Hippocampal formation (tissue), 2 donors: ENCODE results near the gene ID3.

Source experiments
- DNase-seq, 2 donors: peaks; one replicate each; lab custom pipeline; 2025; lab: John Stamatoyannopoulos, UW

Gene ID3

DNA sequence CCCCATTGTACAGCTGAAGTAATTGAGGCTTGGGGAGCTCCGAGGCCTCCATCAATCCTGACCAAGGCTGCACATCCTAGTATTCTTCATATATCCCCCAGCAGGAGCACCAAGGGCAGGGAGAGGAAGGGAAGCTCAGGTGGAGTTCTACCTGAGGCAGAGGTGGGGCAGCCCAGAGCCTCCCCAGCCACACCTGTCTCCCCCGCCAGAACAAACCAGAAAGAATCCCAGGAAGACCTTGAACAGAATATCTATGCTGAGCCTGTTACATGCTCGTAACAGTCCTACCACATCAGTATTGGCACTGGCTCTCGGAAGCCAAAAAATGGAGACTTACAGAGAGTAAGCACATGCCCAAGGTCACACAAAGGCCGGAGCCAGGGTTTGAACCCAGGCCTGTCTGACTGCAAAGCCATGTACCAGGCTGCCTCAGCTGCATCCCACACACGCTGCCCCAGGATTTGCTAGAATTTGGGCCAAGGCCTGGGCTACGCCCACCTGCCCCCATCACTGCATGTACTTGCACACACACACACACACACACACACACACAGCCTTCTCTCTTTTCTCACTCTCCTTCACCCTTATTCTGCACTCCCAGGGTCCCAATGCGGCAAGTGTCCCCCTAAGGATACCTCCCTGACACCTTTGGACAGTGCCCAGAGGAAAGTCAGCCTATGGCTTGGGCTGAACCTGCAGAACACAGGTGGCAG is 32.8 kb downstream of the ID3 start:
- no peak for DNase-seq

DNA sequence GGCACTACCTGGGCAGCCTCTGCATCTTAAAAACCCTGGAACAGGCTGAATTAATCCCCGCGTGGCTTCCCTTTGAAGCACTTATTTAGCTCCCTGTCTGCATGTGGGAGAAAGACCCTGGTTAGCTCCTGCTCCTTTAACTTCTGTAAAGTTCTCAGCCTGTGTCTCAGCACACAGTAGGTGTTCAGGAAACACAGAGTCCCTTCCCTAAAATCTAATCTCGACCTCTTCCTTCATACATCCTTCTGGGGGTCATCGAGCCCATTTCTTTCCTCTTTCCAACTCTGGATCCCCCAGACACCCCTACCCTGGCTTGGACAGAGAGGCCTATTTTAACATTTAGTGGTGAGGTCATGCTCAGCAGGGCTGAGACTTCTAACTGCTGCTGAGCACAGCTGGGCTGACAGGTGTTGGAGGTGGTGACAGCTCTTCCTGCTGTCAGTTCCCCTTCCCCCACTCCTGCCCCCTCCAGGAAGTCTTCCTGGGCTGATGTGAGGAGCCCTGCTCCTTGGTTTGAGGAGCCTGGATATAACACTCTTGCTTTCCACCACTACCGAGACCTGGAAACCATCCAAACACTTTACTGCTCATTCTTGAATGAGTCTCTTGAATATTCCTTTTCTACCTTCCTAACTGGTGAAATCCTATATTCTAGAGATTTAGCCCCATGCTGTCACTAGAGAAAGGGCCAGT is 33.6 kb downstream of the ID3 start:
- no peak for DNase-seq

DNA sequence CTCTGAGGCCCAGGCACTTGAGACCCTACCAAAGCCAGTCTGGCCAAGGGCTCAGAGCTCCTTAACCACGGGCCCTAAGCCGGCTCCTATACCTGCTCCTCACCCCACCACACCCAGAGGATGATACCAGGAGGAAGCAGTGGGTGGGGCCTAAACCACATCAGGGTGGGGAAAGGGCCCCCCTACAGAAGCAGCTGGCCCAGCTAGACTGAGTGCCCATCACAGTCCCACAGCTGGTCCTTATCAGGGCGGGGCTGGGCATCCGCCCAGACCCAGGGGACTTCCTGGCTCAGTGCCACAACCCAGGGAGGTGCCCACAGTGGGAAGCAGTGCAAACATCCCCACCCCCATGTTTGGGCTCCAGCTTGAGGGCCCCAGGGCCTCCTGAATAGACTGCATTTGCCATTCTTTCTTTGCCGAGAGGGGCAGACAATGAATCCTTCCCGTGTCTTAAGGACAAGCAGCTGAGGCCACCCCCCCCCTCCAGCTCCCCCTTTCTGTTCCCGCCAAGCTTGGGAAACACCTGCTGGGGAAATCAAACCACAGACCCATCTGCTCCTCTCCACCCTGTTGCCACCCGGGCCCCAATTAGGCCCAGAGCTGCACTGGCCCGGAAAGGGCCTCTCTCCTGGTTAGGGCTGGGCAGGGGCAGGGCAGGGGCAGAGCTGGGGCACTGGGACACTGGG is 34.4 kb downstream of the ID3 start:
- no peak for DNase-seq

DNA sequence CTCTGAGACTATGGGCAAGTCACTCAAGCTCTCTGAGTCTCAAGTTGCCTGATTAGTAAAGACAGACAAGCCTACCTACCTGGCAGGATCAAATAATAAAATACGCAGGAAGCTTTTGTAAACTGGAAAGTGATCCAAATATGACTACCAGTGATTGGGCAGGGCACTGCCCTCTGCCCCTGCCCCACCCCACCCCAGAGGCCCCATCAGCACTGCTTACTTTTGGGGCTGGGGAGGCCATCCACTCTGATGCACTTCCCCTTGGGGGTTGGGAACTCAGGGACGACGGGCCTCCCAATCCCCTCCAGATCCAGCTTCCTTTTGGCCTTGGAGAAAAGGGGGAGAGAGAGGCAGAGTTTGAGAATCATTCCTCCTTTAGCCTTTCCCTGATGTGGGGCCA is 35.1 kb downstream of the ID3 start:
- DNase-seq, result no peak

DNA sequence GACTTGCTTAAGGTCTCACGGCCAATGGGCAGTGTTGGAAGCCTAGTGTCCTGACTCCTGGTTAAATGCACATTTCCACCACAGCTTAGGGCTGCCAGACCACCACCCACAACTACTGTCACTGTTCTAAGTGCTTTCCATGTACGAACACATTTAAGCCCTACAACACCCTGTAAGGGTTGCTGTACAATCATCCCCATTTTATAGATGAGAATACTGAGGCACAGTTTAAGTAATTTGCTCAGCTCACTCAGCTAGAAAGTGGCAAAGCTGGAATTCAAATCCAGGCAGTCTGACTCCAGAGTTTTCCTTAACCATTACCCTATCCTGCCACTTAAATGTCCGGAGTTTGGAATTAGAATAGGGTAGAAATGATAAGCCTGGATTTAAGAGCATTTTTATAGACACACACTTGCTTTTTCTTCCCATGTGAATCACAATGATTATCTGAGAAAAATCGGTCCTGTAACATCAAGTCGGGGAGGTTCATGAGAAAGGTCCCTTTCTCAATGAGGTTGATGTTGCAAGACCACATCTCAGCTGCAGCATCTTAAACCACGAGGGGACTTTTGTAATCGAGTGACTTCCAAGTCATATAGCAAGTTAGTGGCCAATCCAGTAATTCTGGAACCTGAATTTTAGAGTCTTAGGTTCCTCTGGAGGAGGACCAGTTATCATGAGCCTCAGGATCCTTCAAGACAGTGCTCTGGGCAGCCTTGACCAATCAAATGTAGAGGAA is 36.9 kb downstream of the ID3 start:
- no peak for DNase-seq

DNA sequence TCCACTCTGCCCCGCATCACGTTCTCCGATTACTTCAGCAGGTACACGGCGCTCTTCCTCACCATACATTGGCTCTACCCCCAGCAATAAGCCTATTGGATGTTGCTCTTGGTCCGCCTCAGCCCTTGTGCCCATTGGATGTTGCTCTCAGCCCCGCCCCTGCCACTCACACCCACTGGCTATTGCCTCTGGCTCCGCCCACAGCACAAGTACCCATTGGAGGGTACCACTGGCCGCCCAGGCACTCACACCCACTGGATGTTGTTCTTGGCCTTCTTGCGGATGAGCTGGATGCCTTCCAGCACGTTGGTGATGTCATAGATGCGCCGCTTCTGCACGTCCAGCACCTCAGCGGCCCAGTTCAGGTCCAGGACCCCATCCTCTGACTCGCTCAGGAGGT is 37.7 kb downstream of the ID3 start:
- DNase-seq, result no peak

DNA sequence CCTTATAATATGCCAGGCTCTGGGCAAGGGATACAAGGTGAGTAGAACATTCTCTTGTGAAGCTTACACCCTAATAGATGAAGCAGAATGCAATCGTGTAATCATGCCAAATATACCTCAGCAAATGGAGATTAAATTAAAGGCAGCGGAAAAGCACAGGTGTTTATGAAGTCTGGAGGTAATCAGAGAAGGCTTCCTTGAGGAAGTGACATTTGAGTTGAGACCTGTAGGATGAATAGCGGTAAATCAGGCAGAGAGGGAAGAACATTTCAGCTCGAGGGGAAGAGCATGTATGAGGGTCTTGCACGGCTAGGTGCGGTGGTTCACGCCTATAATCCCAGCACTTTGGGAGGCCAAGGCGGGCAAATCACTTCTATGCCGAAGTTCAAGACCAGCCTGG is 41.7 kb downstream of the ID3 start:
- no peak for DNase-seq

DNA sequence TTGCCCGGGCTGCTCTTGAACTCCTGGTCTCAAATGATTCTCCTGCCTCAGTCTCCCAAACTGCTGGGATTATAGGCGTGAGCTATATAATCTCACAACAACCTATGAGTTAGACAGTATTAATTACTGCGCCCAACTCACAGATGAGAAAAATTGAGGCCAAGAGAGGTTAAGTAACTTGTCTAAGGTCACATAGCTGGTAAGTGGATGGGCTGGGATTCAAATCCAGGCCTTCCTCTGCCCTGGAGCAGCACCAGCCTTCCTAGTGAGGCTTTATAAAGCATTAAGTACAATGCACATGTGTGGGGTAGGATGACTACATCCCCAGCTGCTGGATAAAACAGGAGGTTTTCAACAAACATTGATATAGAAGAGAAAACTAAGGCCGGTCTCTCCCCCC is 43.4 kb downstream of the ID3 start:
- no peak for DNase-seq

DNA sequence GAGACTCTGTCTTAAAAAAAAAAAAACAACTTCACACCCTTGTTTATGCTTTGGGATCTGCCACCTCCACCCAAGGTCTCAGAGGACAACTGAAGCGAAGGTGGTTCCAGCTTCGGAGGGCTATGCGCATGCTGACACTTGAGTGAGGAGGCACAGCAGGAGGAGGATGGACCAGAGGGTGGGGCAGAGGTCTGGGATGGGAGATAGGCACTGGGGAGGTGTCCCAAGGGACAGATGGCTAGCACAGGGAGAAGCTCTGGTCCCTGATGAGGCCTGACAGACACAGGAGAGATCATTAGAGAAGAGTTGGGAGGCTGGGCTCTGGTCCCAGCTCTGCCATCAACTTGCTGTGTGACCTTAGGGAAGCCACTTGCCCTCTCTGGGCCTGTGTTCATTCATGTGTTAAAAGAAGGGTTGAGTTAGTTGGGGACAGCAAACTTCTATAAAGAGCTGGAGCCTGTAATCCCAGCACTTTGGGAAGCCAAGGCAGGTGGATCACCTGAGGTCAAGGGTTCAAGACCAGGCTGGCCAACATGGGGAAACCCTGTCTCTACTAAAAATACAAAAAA is 45.1 kb downstream of the ID3 start:
- DNase-seq, result no peak

DNA sequence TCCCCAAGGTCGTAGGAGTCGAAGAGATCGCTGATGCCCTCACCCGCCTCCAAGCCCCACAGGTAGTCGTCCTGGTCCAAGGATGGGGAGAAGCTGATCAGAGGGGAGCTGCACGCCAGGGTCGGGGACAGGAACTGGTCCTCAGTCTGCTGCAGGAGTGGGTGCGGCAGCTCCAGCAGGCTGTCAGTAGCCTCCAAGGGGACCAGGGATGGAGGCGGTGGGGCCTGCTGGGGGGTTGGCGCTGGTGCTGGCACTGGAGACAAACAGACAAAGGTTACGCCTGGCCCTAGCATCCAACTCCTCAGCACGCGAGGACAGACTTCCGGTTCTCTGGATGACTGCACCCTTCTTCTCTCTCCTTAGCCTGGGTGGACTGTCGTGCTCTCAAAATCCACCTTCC is 49.4 kb downstream of the ID3 start:
- no peak for DNase-seq
